IMR-90 (cell line): ENCODE measurements around the gene DPP10. TPM values are rescaled to one million over a fixed set of nuclear protein-coding genes. Genes with fewer than 3 reads are reported as not detected.

Experiments used
- ATAC-seq: fragments of 200-7000 bp; cut with Tn5 transposase; 2 replicates; pipeline ENCODE4 v1.9.1; 2020; ENCODE audit warnings: low read depth, mild to moderate bottlenecking, moderate library complexity
- BruUV-seq: library from RNA; stranded (reverse); fragments of 400-500 nt; replicated peaks from 2 replicates; lab custom pipeline; 2021; lab: Mats Ljungman, UMichigan
- CTCF ChIA-PET: fragments of 300-600 bp; formaldehyde crosslinking; extraction: SDS; loops from one replicate; lab custom pipeline; 2021; ENCODE audit warnings: antibody characterized with exemption; lab: Yijun Ruan, JAX
- POLR2A ChIA-PET: fragments of 300-600 bp; sonication (Branson Sonifier 250); formaldehyde crosslinking; loops from one replicate; lab custom pipeline; 2022; ENCODE audit warnings: antibody characterized with exemption; ENCODE audit not compliant: unreplicated experiment; lab: Charles Lee
- DNase-seq: peaks from one replicate; pipeline ENCODE4 v3.0.0; 2013
- H2AFZ ChIP-seq: replicated peaks from 2 replicates; pipeline ENCODE3; 2013; ENCODE audit warnings: low read length, mild to moderate bottlenecking; ENCODE audit not compliant: poor library complexity
- H2AK5ac ChIP-seq: 2 replicates; pipeline ENCODE4 v1.6.1; 2013; ENCODE audit warnings: low read depth, low read length, inconsistent platforms
- H2AK9ac ChIP-seq: replicated peaks from 2 replicates; pipeline ENCODE3; 2013; ENCODE audit warnings: mild to moderate bottlenecking, low read depth, low read length, moderate library complexity; ENCODE audit not compliant: poor library complexity
- H2BK120ac ChIP-seq: 2 replicates; pipeline ENCODE4 v1.6.1; 2013; ENCODE audit warnings: low read depth, low read length, inconsistent platforms
- H2BK15ac ChIP-seq: 3 replicates; pipeline ENCODE4 v1.6.1; 2013; ENCODE audit warnings: low read depth, low read length, inconsistent platforms
- H2BK20ac ChIP-seq: 2 replicates; pipeline ENCODE4 v1.6.1; 2013; ENCODE audit warnings: low read depth, mild to moderate bottlenecking, inconsistent platforms, low read length, moderate library complexity
- H2BK5ac ChIP-seq: 2 replicates; pipeline ENCODE4 v1.6.1; 2013; ENCODE audit warnings: mild to moderate bottlenecking, low read depth, low read length, inconsistent platforms; ENCODE audit not compliant: poor library complexity, severe bottlenecking
- H3K14ac ChIP-seq: replicated peaks from 2 replicates; pipeline ENCODE4 v1.6.1; 2013; ENCODE audit warnings: low read depth, low read length, inconsistent platforms
- H3K18ac ChIP-seq: 2 replicates; pipeline ENCODE4 v1.6.1; 2013; ENCODE audit warnings: low read depth, low read length, control low read depth
- H3K23ac ChIP-seq: 2 replicates; pipeline ENCODE4 v1.6.1; 2013; ENCODE audit warnings: low read depth, low read length, inconsistent platforms
- H3K27ac ChIP-seq: 2 replicates; pipeline ENCODE4 v1.5.1; 2013; ENCODE audit warnings: mild to moderate bottlenecking, control low read depth, low read length; ENCODE audit not compliant: insufficient read depth
- H3K27me3 ChIP-seq: 2 replicates; pipeline ENCODE4 v1.6.1; 2013; ENCODE audit warnings: low read length; ENCODE audit not compliant: control insufficient read depth, insufficient read depth
- H3K36me3 ChIP-seq: 2 replicates; pipeline ENCODE4 v1.6.1; 2013; ENCODE audit warnings: low read length, mixed read lengths; ENCODE audit not compliant: control insufficient read depth, insufficient read depth
- H3K4ac ChIP-seq: 2 replicates; pipeline ENCODE4 v1.6.1; 2013; ENCODE audit warnings: low read depth, low read length, inconsistent platforms
- H3K4me1 ChIP-seq: 2 replicates; pipeline ENCODE4 v1.6.1; 2013; ENCODE audit warnings: low read length, mixed read lengths; ENCODE audit not compliant: control insufficient read depth, insufficient read depth
- H3K4me2 ChIP-seq: 2 replicates; pipeline ENCODE4 v1.6.1; 2013; ENCODE audit warnings: low read depth, mild to moderate bottlenecking, control low read depth, low read length, moderate library complexity
- H3K4me3 ChIP-seq: 2 replicates; pipeline ENCODE4 v1.5.1; 2013; ENCODE audit warnings: low read depth, mild to moderate bottlenecking, control low read depth, low read length, moderate library complexity; ENCODE audit not compliant: insufficient read depth
- H3K56ac ChIP-seq: 2 replicates; pipeline ENCODE4 v1.6.1; 2013; ENCODE audit warnings: low read length, inconsistent platforms; ENCODE audit not compliant: insufficient read depth; ENCODE audit errors: extremely low read depth
- H3K79me1 ChIP-seq, 2 experiments: 2 replicates each; pipeline ENCODE4 v1.6.1; 2013; ENCODE audit warnings: low read length in 2 of 2, inconsistent platforms in 1 of 2, low read depth in 1 of 2
- H3K9ac ChIP-seq: 2 replicates; pipeline ENCODE4 v1.6.1; 2013; ENCODE audit warnings: low read depth, low read length, control low read depth
- H3K9me1 ChIP-seq: 2 replicates; pipeline ENCODE4 v1.6.1; 2013; ENCODE audit warnings: low read length, inconsistent platforms; ENCODE audit not compliant: insufficient read depth
- H3K9me3 ChIP-seq: 2 replicates; pipeline ENCODE4 v1.6.1; 2013; ENCODE audit warnings: low read length; ENCODE audit not compliant: control insufficient read depth, insufficient read depth
- H4K20me1 ChIP-seq: 2 replicates; pipeline ENCODE4 v1.6.1; 2013; ENCODE audit warnings: low read length, inconsistent platforms; ENCODE audit not compliant: insufficient read depth
- H4K5ac ChIP-seq: 2 replicates; pipeline ENCODE4 v1.6.1; 2013; ENCODE audit warnings: mild to moderate bottlenecking, low read depth, low read length, control low read depth
- H4K8ac ChIP-seq, 2 experiments: 2 replicates each; pipeline ENCODE4 v1.6.1; 2013; ENCODE audit warnings: low read depth in 2 of 2, low read length in 2 of 2, control low read depth in 1 of 2, inconsistent platforms in 1 of 2
- H4K91ac ChIP-seq: 2 replicates; pipeline ENCODE4 v1.6.1; 2013; ENCODE audit warnings: low read depth, low read length, inconsistent platforms; ENCODE audit not compliant: insufficient read depth
- FOS ChIP-seq: fragments of 150-350 bp; IDR thresholded peaks from 2 replicates; pipeline ENCODE4 v1.6.1; 2016; ENCODE audit warnings: low read depth, low read length
- MAFK ChIP-seq: IDR thresholded peaks from 2 replicates; pipeline ENCODE4 v1.6.1; 2012; ENCODE audit warnings: low read depth, low read length, improper control_type of control experiment
- SMC3 ChIP-seq: fragments of 150-350 bp; IDR thresholded peaks from 2 replicates; pipeline ENCODE4 v1.6.1; 2016; ENCODE audit warnings: low read depth, mild to moderate bottlenecking, antibody characterized with exemption, low read length, moderate library complexity
- WGBS, 2 experiments: methylation state at CpG; one replicate each; pipeline versions ENCODE4 v1.1.5 to v1.1.7; 2013; ENCODE audit warnings: missing lambda C conversion rate in 2 of 2; ENCODE audit not compliant: insufficient read length in 1 of 2; ENCODE audit errors: extremely low coverage in 2 of 2; 5-methylcytosine and 5-hydroxymethylcytosine counted together
- dilution Hi-C: fragments of 300-500 bp; cut with HindIII; formaldehyde crosslinking; loops from one replicate; pipeline ENCODE4 v1.14.3; 2018; ENCODE audit warnings: low sequenced_read_pairs; ENCODE audit not compliant: unreplicated experiment
- in situ Hi-C: fragments of 300-500 bp; cut with MboI; formaldehyde crosslinking; loops from 3 replicates; pipeline ENCODE4 v1.14.3; 2019; ENCODE audit warnings: low sequenced_read_pairs, inconsistent platforms, mixed read lengths
- intact Hi-C: fragments of 100-400 bp; cut with micrococcal nuclease; formaldehyde crosslinking; loops from 2 replicates; pipeline ENCODE4 v1.10.0; 2022
- polyA plus RNA-seq, 3 experiments: library from polyadenylated mRNA; depleted of rRNA; stranded (reverse); fragments of >200 nt; gene quantifications; 2 replicates each; pipeline ENCODE4 v1.2.3, GENCODE V29; 2012; ENCODE audit warnings: low replicate concordance in 1 of 3
- total RNA-seq: library from RNA; depleted of rRNA; stranded (reverse); fragments of >200 nt; gene quantifications from 2 replicates; pipeline ENCODE4 v1.2.3, GENCODE V29; 2012

Gene DPP10
- total and polyA plus RNA-seq, 2 of the 4 experiments (the other 2 are of a cell fraction): not detected

DNA sequence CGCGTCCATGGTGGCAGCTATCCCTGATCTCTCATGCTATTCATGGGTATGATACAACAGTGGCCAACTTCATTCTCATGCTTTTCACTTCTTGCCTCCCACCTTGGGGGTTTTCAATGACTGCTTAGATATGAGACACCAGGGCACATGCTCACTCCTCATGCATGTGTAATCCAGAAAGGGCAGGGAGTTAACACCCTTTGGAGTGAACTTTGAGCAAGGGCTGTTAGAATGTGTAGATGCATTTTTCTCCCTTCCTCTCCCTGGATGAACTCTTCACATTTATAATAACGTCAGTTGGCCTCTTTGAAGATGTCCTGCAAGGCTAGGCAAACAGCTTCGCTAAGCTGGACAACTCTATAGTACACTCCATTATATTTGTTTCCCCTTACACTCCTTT lies 56.7 kb downstream of the DPP10 start:
- Histone ChIP-seq H3K9me3 (no peaks in the 10 kb centered on the region), H2AK5ac (no peak overlapping the region), H3K36me3 (no peaks in the 10 kb centered on the region), H2BK120ac (no peak overlapping the region), H4K5ac (no peak overlapping the region), H3K56ac (no peak overlapping the region), H2BK15ac (no peak overlapping the region), H3K4me1 (no peaks in the 10 kb centered on the region), H4K8ac (no peak overlapping the region), H3K18ac (no peak overlapping the region), H3K4ac (no peak overlapping the region), H3K23ac (no peak overlapping the region), H3K14ac (no peak overlapping the region), H3K27ac (no peak overlapping the region), H3K4me3 (no peak overlapping the region), H2BK20ac (no peak overlapping the region), H3K9me1 (no peaks in the 10 kb centered on the region), H3K9ac (no peak overlapping the region), H2AFZ (no peak overlapping the region), H3K79me1 (no peaks in the 10 kb centered on the region), H2BK5ac (no peak overlapping the region), H4K91ac (no peak overlapping the region), H3K4me2 (no peak overlapping the region), H3K27me3 (no peaks in the 10 kb centered on the region), H2AK9ac (no peak overlapping the region), H4K20me1 (no peaks in the 10 kb centered on the region)
- intact Hi-C loops (no loop called here), dilution Hi-C loops (no loop called here), in situ Hi-C loops (no loop called here)
- no peak for ATAC-seq
- ChIA-PET POLR2A (no interaction called here), CTCF (no interaction called here)
- WGBS, 2 experiments: no CpG with 5 or more reads among the region's 4 CpGs
- DNase-seq: no peak
- TF ChIP-seq FOS (no peak), SMC3 (no peak), MAFK (no peak)
- no TSS peak for BruUV-seq
